Astrocyte (in vitro differentiated cells and primary cell): Measurements from ENCODE around the gene CREBL2. TPM values are rescaled to one million over a fixed set of nuclear protein-coding genes. Genes with fewer than 3 reads are reported as not detected.
"Not testable (repeated sequence)": the region's sequence is repeated elsewhere in the genome, so short reads cannot be mapped to it uniquely, and the experiment has no call there.

Experiments used
- DNase-seq: peaks from one replicate; pipeline ENCODE4 v3.0.0-alpha.2; 2010; ENCODE audit warnings: low read depth
- FAIRE-seq: peaks from 2 replicates; lab custom pipeline; 2011; peaks lifted over from hg19 to GRCh38; lab: Jason Lieb, UNC
- H2AFZ ChIP-seq: 2 replicates; pipeline ENCODE4 v1.6.0; 2012; ENCODE audit warnings: low read depth, low read length, inconsistent platforms
- H3K27ac ChIP-seq: 2 replicates; pipeline ENCODE4 v1.5.1; 2011; ENCODE audit warnings: low read depth, low read length, inconsistent platforms
- H3K27me3 ChIP-seq: 2 replicates; pipeline ENCODE4 v1.6.0; 2011; ENCODE audit warnings: low read length, inconsistent platforms; ENCODE audit not compliant: insufficient read depth
- H3K36me3 ChIP-seq: 2 replicates; pipeline ENCODE4 v1.5.1; 2011; ENCODE audit warnings: low read length, inconsistent platforms; ENCODE audit not compliant: insufficient read depth
- H3K4me1 ChIP-seq: 2 replicates; pipeline ENCODE4 v1.5.1; 2011; ENCODE audit warnings: low read length, inconsistent platforms; ENCODE audit not compliant: insufficient read depth
- H3K4me2 ChIP-seq: 2 replicates; pipeline ENCODE4 v1.6.0; 2012; ENCODE audit warnings: low read length, inconsistent platforms
- H3K4me3 ChIP-seq: 2 replicates; pipeline ENCODE4 v1.5.1; 2011; ENCODE audit warnings: low read depth, mild to moderate bottlenecking, low read length, inconsistent platforms; ENCODE audit not compliant: insufficient read depth
- H3K79me2 ChIP-seq: 2 replicates; pipeline ENCODE4 v1.6.0; 2012; ENCODE audit warnings: mild to moderate bottlenecking, low read length, inconsistent platforms; ENCODE audit not compliant: insufficient read depth
- H3K9ac ChIP-seq: 2 replicates; pipeline ENCODE4 v1.6.0; 2012; ENCODE audit warnings: mild to moderate bottlenecking, low read length, inconsistent platforms
- H3K9me3 ChIP-seq: 2 replicates; pipeline ENCODE4 v1.5.1; 2012; ENCODE audit warnings: low read depth, mild to moderate bottlenecking, low read length, inconsistent platforms; ENCODE audit not compliant: insufficient read depth
- H4K20me1 ChIP-seq: 2 replicates; pipeline ENCODE4 v1.6.0; 2012; ENCODE audit warnings: low read length, inconsistent platforms; ENCODE audit not compliant: insufficient read depth
- H3K27ac Mint-ChIP-seq: one replicate; pipeline ENCODE4 v1.8.0; 2021; ENCODE audit warnings: mild to moderate bottlenecking, mixed read lengths; ENCODE audit not compliant: unreplicated experiment
- H3K27me3 Mint-ChIP-seq: one replicate; pipeline ENCODE4 v1.8.0; 2021; ENCODE audit warnings: low read depth, mixed read lengths; ENCODE audit not compliant: unreplicated experiment
- H3K36me3 Mint-ChIP-seq: one replicate; pipeline ENCODE4 v1.8.0; 2021; ENCODE audit warnings: low read depth, mixed read lengths; ENCODE audit not compliant: unreplicated experiment
- H3K4me1 Mint-ChIP-seq: one replicate; pipeline ENCODE4 v1.8.0; 2021; ENCODE audit warnings: low read depth, mixed read lengths; ENCODE audit not compliant: unreplicated experiment
- H3K4me3 Mint-ChIP-seq: one replicate; pipeline ENCODE4 v1.8.0; 2021; ENCODE audit warnings: mild to moderate bottlenecking, moderate library complexity, mixed read lengths; ENCODE audit not compliant: unreplicated experiment
- H3K9me3 Mint-ChIP-seq: one replicate; pipeline ENCODE4 v1.8.0; 2021; ENCODE audit warnings: mild to moderate bottlenecking, mixed read lengths; ENCODE audit not compliant: unreplicated experiment
- CTCF ChIP-seq: IDR thresholded peaks from 2 replicates; pipeline ENCODE4 v1.5.1; 2011; ENCODE audit warnings: low read depth, mild to moderate bottlenecking, inconsistent platforms, low read length, moderate library complexity; ENCODE audit not compliant: insufficient read depth
- EZH2 ChIP-seq: IDR thresholded peaks from 2 replicates; pipeline ENCODE4 v1.6.1; 2012; ENCODE audit warnings: mild to moderate bottlenecking, low read length, inconsistent platforms; ENCODE audit not compliant: insufficient read depth
- total RNA-seq: library from RNA; stranded (reverse); gene quantifications from 2 replicates; pipeline ENCODE4 v1.2.1, GENCODE V29; 2021

Gene CREBL2
- total RNA-seq, 1 donor from 2014 or later: 14.8 TPM

GRCh38 chr12:12587878-12588277 is 23.8 kb upstream of the CREBL2 start:
- Histone ChIP-seq H3K4me2 (no peak overlapping the region), H3K79me2 (no peaks in the 10 kb centered on the region), H3K4me1 (peaks cover 2% of the 10 kb centered on the region), H3K9ac (no peak overlapping the region), H3K9me3 (no peaks in the 10 kb centered on the region), H4K20me1 (no peaks in the 10 kb centered on the region), H3K4me3 (no peak overlapping the region), H3K27me3 (no peaks in the 10 kb centered on the region), H3K36me3 (no peaks in the 10 kb centered on the region), H3K27ac (no peak overlapping the region), H2AFZ (no peak overlapping the region)
- no peak overlapping the region for H3K27ac Mint-ChIP-seq
- no peak overlapping the region for H3K4me3 Mint-ChIP-seq
- TF ChIP-seq EZH2: no peak
- no peak for TF ChIP-seq CTCF
- peaks cover 18% of the 10 kb centered on the region for H3K27me3 Mint-ChIP-seq
- H3K9me3 Mint-ChIP-seq: peaks cover 3% of the 10 kb centered on the region
- FAIRE-seq (no peak), DNase-seq (no peak)
- no peaks in the 10 kb centered on the region for H3K36me3 Mint-ChIP-seq
- H3K4me1 Mint-ChIP-seq: peaks cover 1% of the 10 kb centered on the region

GRCh38 chr12:12588436-12588835 is 23.2 kb upstream of the CREBL2 start:
- not testable (repeated sequence) for H3K4me3 Mint-ChIP-seq, H3K4me2 ChIP-seq, H3K9ac ChIP-seq, H3K27ac Mint-ChIP-seq, H3K9me3 Mint-ChIP-seq, H3K27ac ChIP-seq, H3K9me3 ChIP-seq, H2AFZ ChIP-seq, H3K4me1 Mint-ChIP-seq, H3K79me2 ChIP-seq, H3K4me3 ChIP-seq, H3K27me3 ChIP-seq, H3K4me1 ChIP-seq, H3K36me3 ChIP-seq, FAIRE-seq, H3K36me3 Mint-ChIP-seq, H4K20me1 ChIP-seq, DNase-seq
- H3K27me3 Mint-ChIP-seq: peaks cover 18% of the 10 kb centered on the region

- Mint-ChIP-seq H3K36me3 (no peaks in the 10 kb centered on the region), H3K4me3 (no peak overlapping the region), H3K4me1 (peaks cover 6% of the 10 kb centered on the region), H3K27ac (no peak overlapping the region), H3K27me3 (peaks cover 11% of the 10 kb centered on the region), H3K9me3 (peaks cover 3% of the 10 kb centered on the region)
- FAIRE-seq: no peak
- Histone ChIP-seq H4K20me1 (no peaks in the 10 kb centered on the region), H3K4me3 (no peak overlapping the region), H3K27me3 (no peaks in the 10 kb centered on the region), H3K36me3 (no peaks in the 10 kb centered on the region), H3K9me3 (no peaks in the 10 kb centered on the region), H2AFZ (no peak overlapping the region), H3K9ac (no peak overlapping the region), H3K27ac (no peak overlapping the region), H3K79me2 (no peaks in the 10 kb centered on the region), H3K4me2 (no peak overlapping the region), H3K4me1 (peaks cover 6% of the 10 kb centered on the region)
- TF ChIP-seq EZH2 (no peak), CTCF (no peak)
- DNase-seq: no peak
Observed at GRCh38 chr12:12590961-12591360, 20.7 kb upstream of the CREBL2 start.
